UCSD-AML1 (cell line): ENCODE results near the gene CDH23.

Experiments used
- DNase-seq: peaks from one replicate; lab custom pipeline; 2025; ENCODE audit not compliant: unreplicated experiment; lab: John Stamatoyannopoulos, UW

Gene CDH23

GRCh38 chr10:71555724-71556119, 159.0 kb downstream of the CDH23 start:
- DNase-seq: no peak

GRCh38 chr10:71558991-71559390, 162.3 kb downstream of the CDH23 start:
- no peak for DNase-seq

- peak; percentile 19 for DNase-seq
Observed at GRCh38 chr10:71561003-71561574, 164.4 kb downstream of the CDH23 start.

GRCh38 chr10:71562181-71562580, 165.5 kb downstream of the CDH23 start:
- DNase-seq: no peak

GRCh38 chr10:71562904-71563303, 166.2 kb downstream of the CDH23 start:
- DNase-seq: no peak

GRCh38 chr10:71564194-71564820, 167.6 kb downstream of the CDH23 start:
- DNase-seq: no peak

GRCh38 chr10:71565284-71566000, 168.7 kb downstream of the CDH23 start:
- DNase-seq: no peak

GRCh38 chr10:71567006-71567405, 170.3 kb downstream of the CDH23 start:
- DNase-seq: no peak

- no peak for DNase-seq
Observed at GRCh38 chr10:71568896-71569492, 172.3 kb downstream of the CDH23 start.

GRCh38 chr10:71569775-71570588, 173.3 kb downstream of the CDH23 start:
- peak; percentile 59 for DNase-seq

- DNase-seq: no peak
Observed at GRCh38 chr10:71571460-71572175, 174.9 kb downstream of the CDH23 start.

GRCh38 chr10:71572962-71573361, 176.2 kb downstream of the CDH23 start:
- DNase-seq: no peak

- no peak for DNase-seq
Observed at GRCh38 chr10:71573562-71574518, 177.1 kb downstream of the CDH23 start.

GRCh38 chr10:71575451-71575850, 178.7 kb downstream of the CDH23 start:
- DNase-seq: no peak

- no peak for DNase-seq
Observed at GRCh38 chr10:71575934-71576801, 179.4 kb downstream of the CDH23 start.

- no peak for DNase-seq
Observed at GRCh38 chr10:71576842-71577241, 180.1 kb downstream of the CDH23 start.

- no peak for DNase-seq
Observed at GRCh38 chr10:71577345-71577744, 180.6 kb downstream of the CDH23 start.

- DNase-seq: no peak
Observed at GRCh38 chr10:71578069-71578468, 181.3 kb downstream of the CDH23 start.
